Embryonic facial prominence (tissue), 1 donor: ENCODE measurements around the gene KDM4C.
"Not testable (repeated sequence)": the region's sequence is repeated elsewhere in the genome, so short reads cannot be mapped to it uniquely, and the experiment has no call there.

Experiments used
- DNase-seq: peaks from one replicate; pipeline ENCODE4 v3.0.0-alpha.2; 2016; ENCODE audit errors: extremely low spot score

The KDM4C gene

DNA sequence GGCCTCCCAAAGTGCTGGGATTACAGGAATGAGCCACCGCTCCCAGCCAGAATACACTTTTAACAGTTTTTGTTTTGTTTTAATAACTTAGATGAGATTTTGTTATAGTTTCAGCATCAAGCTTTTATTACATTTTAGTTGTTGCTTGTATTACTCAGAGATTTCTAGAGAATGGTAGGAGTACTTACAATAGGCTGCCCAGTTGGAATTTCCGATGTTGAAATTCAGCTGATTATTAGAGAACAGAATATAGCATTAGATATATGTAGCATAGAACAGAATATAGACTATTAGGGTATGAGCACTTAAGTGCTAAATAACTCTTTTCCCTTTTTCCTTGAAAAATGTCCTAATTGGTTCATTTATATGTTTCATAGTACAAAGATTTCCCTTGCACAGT, 6.2 kb downstream of the KDM4C start:
- no peak for DNase-seq

DNA sequence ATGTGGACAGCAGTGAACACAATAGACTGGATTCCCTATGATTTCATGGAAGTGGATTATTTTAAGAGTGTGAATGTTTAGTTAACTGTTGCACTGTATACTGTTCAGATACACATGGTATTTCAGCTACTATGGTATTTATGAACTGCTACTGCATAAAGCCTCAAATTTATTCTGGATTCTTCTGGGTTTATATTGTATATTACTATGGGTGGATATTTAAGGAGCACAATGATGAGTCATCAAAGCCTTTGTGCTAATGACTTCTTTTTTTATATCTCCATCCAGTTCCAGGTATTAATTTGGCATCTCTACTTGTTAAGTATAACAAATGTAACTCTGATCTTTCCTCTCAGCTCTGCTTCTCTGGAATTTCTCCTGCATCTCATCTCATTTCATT, 6.8 kb downstream of the KDM4C start:
- no peak for DNase-seq

DNA sequence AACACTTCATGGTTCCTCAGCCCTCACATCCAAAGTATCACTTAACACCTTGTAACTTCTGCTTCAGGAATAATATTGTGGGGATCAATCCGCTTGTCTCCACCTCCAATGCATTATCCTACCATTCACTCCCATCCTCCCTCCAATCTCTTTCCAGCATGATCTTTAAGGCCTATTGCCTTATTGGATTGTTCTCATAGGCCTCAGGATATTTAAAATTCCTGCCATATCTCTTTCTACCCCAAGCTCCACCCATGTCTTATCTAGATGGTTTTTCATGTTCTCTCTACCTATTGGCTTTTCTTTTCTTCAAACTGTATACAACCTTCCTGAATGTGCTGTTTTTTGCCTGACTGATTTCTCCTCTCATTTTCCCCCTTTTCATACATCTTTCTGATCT, 7.2 kb downstream of the KDM4C start:
- DNase-seq = no peak

GRCh38 chr9:6765396-6765795, 7.6 kb downstream of the KDM4C start:
- DNase-seq = no peak

DNA sequence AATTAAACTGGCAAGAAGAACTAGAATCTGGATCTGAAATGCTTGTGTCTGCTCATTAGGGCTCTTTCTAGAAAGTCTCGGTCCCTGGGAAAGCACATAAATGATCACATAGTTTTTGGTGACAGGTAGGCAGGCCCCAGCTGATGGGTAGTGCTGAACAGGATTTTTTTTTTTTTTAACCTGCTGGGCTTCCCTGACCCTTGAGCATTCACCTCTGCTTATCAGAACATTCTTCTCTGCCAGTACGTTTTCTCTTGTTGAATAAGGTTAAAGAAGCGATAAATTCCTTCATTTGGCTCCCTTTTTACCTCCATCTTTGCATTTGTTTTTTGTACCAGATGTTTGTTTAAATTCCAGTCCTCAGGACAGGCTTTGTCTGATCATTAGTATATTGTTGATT, 8.8 kb downstream of the KDM4C start:
- DNase-seq = no peak

- DNase-seq = not testable (repeated sequence)
These were observed 10.8 kb downstream of the KDM4C start for GRCh38 chr9:6768587-6768986.

DNA sequence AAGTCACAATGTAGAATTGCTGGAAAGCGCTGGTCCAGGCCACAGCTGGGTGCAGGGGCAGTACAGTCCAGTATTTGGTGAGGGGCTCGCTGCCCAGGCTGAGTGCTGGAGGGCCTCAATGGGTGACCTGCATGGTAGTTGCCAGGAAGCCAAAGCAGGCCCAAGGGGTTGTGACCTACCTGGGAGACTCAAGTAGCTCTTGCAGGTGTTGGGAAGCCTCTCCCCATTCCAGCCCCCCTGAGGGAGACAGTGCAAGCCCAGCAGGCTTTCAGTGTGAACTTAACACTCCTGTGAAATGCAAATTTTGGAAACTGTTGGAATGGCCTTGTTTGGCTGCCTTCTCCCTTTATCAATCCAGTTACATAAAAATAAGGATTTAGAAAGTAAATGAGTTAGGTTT, 13.9 kb downstream of the KDM4C start:
- no peak for DNase-seq

GRCh38 chr9:6777213-6777902, 19.6 kb downstream of the KDM4C start:
- DNase-seq = no peak

- DNase-seq = no peak
These were observed 21.9 kb downstream of the KDM4C start for GRCh38 chr9:6779417-6780241.

DNA sequence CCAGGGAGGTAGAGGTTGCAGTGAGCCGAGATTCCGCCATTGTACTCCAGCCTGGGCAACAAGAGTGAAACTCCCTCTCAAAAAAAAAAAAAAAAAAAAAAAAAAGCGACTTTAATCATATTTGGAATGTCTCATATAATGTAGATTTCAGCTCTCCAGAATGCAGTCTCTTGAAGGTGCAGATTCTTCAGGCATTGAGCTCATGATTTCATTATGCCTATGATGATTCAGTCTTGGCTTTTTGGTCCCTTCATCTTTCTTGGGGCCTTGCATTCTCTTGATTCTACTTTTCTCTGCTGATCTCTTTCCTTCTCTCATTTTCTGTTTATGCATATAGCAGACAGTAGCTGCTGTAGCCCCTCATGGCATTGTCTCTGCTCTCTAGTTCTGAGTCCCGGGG, 22.9 kb downstream of the KDM4C start:
- no peak for DNase-seq

DNA sequence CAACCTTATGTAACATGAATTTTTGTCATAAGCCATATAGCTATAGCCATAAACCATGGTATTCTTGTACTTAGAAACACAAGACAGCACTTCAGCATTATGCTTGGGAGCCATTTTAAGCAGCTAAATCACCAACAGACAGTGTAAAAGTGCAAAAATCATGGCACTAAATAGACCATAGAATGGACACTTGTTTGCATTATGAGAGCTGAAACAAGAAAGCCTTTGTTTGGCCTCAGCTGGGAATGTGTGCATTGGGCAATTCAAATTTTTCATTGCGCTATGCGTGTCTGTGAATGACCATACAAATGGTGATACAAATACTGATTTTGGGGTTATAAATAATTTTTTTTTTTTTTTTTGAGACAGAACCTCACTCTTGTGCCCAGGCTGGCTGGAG, 23.7 kb downstream of the KDM4C start:
- no peak for DNase-seq

GRCh38 chr9:6782345-6782744, 24.6 kb downstream of the KDM4C start:
- no peak for DNase-seq

GRCh38 chr9:6782981-6783380, 25.2 kb downstream of the KDM4C start:
- DNase-seq = no peak

DNA sequence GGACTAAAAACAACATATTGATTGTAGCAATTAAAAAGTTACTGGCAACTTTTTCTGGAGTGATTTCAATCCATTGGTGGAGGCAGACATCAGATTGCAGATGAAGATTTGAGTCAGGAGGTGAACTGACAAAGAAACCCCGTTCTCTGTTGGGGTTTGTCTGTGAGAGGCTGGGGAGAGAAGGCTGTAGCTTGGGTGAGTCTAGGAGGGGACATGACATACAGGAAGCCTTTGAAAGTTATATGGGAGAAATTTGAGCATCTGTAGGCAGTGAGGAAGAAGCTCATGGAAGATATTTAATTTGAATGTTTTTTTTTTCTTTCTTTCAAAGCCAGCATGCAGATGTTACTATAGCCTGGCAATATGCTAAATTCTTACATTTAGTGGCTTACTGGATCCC, 26.0 kb downstream of the KDM4C start:
- DNase-seq = no peak

- DNase-seq = no peak
These were observed 27.9 kb downstream of the KDM4C start for GRCh38 chr9:6785682-6786081.

GRCh38 chr9:6787793-6788161, 30.0 kb downstream of the KDM4C start:
- DNase-seq = no peak

DNA sequence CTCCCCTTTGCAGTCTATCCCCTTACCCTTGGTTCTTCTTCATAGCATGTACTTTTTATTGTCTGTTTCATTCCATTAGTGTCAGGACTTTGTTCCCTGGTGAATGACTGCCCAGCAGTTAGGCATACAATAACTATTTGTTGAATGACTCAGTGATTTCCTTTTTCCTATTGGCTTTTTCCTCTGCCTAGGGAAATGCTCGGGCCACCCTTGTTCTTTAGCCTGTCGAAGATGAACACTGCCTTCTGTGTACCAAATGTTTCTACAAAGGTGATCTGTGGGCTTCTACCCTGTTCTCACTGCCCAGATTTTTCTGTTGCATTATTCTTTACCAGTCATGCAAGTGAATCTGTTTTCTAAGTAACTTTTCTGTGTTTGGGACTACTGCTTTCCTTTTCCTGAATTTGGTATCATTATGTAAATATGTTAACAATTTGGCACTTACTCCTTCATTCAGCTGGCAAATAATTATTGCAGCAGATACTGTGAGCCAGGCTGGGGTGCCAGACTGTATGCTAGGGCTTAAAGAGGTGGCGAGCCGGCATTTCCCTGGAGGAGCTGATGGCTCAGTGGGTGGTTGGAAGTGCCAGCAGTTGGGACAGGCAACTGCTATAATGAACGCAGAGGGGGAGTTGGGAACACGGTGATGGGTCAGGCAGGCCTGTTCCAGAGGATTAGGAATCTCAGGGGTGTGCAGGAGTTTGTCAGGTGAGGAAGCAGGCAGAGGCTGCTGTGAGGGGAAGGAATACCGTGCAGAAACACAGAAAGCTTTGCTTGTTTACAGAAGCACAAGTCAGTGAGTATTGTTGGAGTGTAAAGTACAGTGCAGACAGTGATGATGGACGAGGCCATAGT, 30.6 kb downstream of the KDM4C start:
- DNase-seq = no peak

GRCh38 chr9:6789017-6789338, 31.2 kb downstream of the KDM4C start:
- DNase-seq = not testable (repeated sequence)

GRCh38 chr9:6790866-6791265, 33.1 kb downstream of the KDM4C start:
- no peak for DNase-seq

DNA sequence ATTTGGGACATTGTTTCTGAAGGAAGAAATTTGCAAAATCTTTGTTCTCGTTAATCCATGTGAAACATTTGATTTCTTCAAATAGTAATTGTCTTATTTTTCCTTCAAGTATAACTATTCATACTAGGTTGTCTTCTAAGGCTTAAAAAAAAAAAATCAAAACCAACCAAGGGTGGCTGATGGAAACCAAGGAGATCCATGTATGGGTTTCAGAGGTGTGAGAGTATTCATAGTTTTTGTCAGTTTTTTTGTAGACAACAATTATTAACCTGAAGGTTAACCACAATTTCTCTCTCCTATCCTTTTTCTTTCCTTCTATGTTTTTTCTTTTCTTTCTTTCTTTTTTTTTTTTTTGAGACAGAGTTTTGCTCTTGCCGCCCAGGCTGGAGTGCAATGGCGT, 35.4 kb downstream of the KDM4C start:
- DNase-seq = no peak

DNA sequence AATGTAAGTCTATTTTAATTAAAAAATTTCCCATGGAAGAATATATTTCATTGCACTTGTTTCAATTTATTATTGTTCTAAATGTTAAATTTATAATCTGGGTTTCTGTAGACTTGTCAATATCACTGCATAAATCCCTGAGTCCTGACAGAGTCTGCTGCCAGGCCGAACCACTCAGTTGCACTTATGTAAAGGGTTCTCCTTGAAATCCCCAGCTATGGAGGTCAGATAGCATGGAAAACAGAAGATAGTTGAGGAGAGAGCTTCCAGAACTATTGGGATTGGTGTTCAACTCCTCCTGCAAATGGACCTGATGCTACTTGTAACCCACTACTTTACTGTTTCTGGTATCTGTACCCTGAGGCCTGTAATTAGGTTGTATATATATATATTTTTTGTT, 37.2 kb downstream of the KDM4C start:
- DNase-seq = no peak

GRCh38 chr9:6802926-6803325, 45.2 kb downstream of the KDM4C start:
- DNase-seq = no peak

GRCh38 chr9:6805532-6805931, 47.8 kb downstream of the KDM4C start:
- DNase-seq = no peak
